ENCODE data around the gene TERB1. TPM values are rescaled to one million over a fixed set of nuclear protein-coding genes. Genes with fewer than 3 reads are reported as not detected.
A peak's percentile ranks its signal among the peaks of the same experiment; 100 is the strongest.

The TERB1 gene
- total RNA-seq, 1 donor from 2014 or later: not detected

- H3K9ac ChIP-seq: no peak overlapping the region
- Mint-ChIP-seq H3K27ac (no peak overlapping the region), H3K9me3 (no peaks in the 10 kb centered on the region), H3K4me1 (no peaks in the 10 kb centered on the region), H3K27me3 (ENCODE audit: insufficient read depth, low read depth) (no peaks in the 10 kb centered on the region), H3K36me3 (peaks cover 36% of the 10 kb centered on the region), H3K4me3 (no peak overlapping the region)
- DNase-seq (ENCODE audit: low spot score): no peak
- no peaks in the 10 kb centered on the region for H3K4me1 ChIP-seq
- no peaks in the 10 kb centered on the region for H3K79me2 ChIP-seq (ENCODE audit: low read depth)
- H2AFZ ChIP-seq (replicated peaks): no peak overlapping the region
- peaks cover 48% of the 10 kb centered on the region for H3K36me3 ChIP-seq
- H3K4me2 ChIP-seq: no peak overlapping the region
- H3K27me3 ChIP-seq: no peaks in the 10 kb centered on the region
- no peak overlapping the region for H3K4me3 ChIP-seq
- TF ChIP-seq EZH2 (IDR thresholded peaks at IDR 0.05) (no peak), EZH2phosphoT487 (IDR thresholded peaks at IDR 0.05) (no peak), CTCF (IDR thresholded peaks at IDR 0.05) (no peak)
- no peaks in the 10 kb centered on the region for H3K9me3 ChIP-seq (ENCODE audit: low read depth)
- peaks cover 6% of the 10 kb centered on the region for H3F3A ChIP-seq (ENCODE audit: low read depth)
- H4K20me1 ChIP-seq (ENCODE audit: low read depth): no peaks in the 10 kb centered on the region
- H3K27ac ChIP-seq: peak overlapping the region; percentile 58
Measured at GRCh38 chr16:66814734-66815133, 13.3 kb upstream of the TERB1 start.

GRCh38 chr16:66811043-66811442, 9.7 kb upstream of the TERB1 start:
- H3K4me1 ChIP-seq: no peaks in the 10 kb centered on the region
- H3K9me3 ChIP-seq (ENCODE audit: low read depth): no peaks in the 10 kb centered on the region
- H3K27me3 ChIP-seq: no peaks in the 10 kb centered on the region
- no peak overlapping the region for H3K9ac ChIP-seq
- no peak overlapping the region for H3K4me2 ChIP-seq
- no peak overlapping the region for H2AFZ ChIP-seq (replicated peaks)
- TF ChIP-seq EZH2 (IDR thresholded peaks at IDR 0.05) (no peak), EZH2phosphoT487 (IDR thresholded peaks at IDR 0.05) (no peak), CTCF (IDR thresholded peaks at IDR 0.05) (no peak)
- no peak overlapping the region for H3K27ac ChIP-seq
- Mint-ChIP-seq H3K36me3 (peaks cover 26% of the 10 kb centered on the region), H3K4me3 (no peak overlapping the region), H3K4me1 (no peaks in the 10 kb centered on the region), H3K27ac (no peak overlapping the region), H3K27me3 (ENCODE audit: insufficient read depth, low read depth) (no peaks in the 10 kb centered on the region), H3K9me3 (no peaks in the 10 kb centered on the region)
- H3K79me2 ChIP-seq (ENCODE audit: low read depth): no peaks in the 10 kb centered on the region
- peaks cover 44% of the 10 kb centered on the region for H3K36me3 ChIP-seq
- no peak for DNase-seq (ENCODE audit: low spot score)
- H3K4me3 ChIP-seq: no peak overlapping the region
- H3F3A ChIP-seq (ENCODE audit: low read depth): peaks cover 6% of the 10 kb centered on the region
- H4K20me1 ChIP-seq (ENCODE audit: low read depth): no peaks in the 10 kb centered on the region

- no peak for TF ChIP-seq EZH2phosphoT487 (IDR thresholded peaks at IDR 0.05)
- no peak for TF ChIP-seq EZH2 (IDR thresholded peaks at IDR 0.05)
- TF ChIP-seq CTCF (IDR thresholded peaks at IDR 0.05): no peak
- H3K9me3 Mint-ChIP-seq: no peaks in the 10 kb centered on the region
- peaks cover 31% of the 10 kb centered on the region for H3K36me3 Mint-ChIP-seq
- Histone ChIP-seq H3K4me3 (no peak overlapping the region), H3K79me2 (ENCODE audit: low read depth) (no peaks in the 10 kb centered on the region), H3K4me2 (no peak overlapping the region), H3K4me1 (no peaks in the 10 kb centered on the region), H2AFZ (replicated peaks) (no peak overlapping the region), H3F3A (ENCODE audit: low read depth) (peaks cover 6% of the 10 kb centered on the region), H4K20me1 (ENCODE audit: low read depth) (no peaks in the 10 kb centered on the region), H3K9me3 (ENCODE audit: low read depth) (no peaks in the 10 kb centered on the region), H3K27ac (no peak overlapping the region), H3K36me3 (peaks cover 49% of the 10 kb centered on the region), H3K27me3 (no peaks in the 10 kb centered on the region), H3K9ac (no peak overlapping the region)
- H3K27me3 Mint-ChIP-seq (ENCODE audit: insufficient read depth, low read depth): no peaks in the 10 kb centered on the region
- no peak overlapping the region for H3K27ac Mint-ChIP-seq
- DNase-seq (ENCODE audit: low spot score): no peak
- H3K4me1 Mint-ChIP-seq: no peaks in the 10 kb centered on the region
- no peak overlapping the region for H3K4me3 Mint-ChIP-seq
Measured at GRCh38 chr16:66810391-66810790, 9.0 kb upstream of the TERB1 start.
